Lower leg skin (tissue), 3 donors: ENCODE results near the gene SLC35E3.

Experiments used
- POLR2A ChIP-seq, 2 donors: fragments of 450-650 bp; IDR thresholded peaks; one replicate each; pipeline ENCODE4 v1.6.1; 2016 to 2017; ENCODE audit warnings: antibody characterized with exemption in 2 of 2, mild to moderate bottlenecking in 1 of 2, moderate library complexity in 1 of 2
- TF ChIP-seq, protein P1 (sequence below), 3 donors: fragments of 450-650 bp; IDR thresholded peaks; one replicate each; pipeline ENCODE4 v1.5.1; 2016; ENCODE audit warnings: antibody characterized with exemption in 3 of 3, mild to moderate bottlenecking in 3 of 3, moderate library complexity in 2 of 3

DNA sequence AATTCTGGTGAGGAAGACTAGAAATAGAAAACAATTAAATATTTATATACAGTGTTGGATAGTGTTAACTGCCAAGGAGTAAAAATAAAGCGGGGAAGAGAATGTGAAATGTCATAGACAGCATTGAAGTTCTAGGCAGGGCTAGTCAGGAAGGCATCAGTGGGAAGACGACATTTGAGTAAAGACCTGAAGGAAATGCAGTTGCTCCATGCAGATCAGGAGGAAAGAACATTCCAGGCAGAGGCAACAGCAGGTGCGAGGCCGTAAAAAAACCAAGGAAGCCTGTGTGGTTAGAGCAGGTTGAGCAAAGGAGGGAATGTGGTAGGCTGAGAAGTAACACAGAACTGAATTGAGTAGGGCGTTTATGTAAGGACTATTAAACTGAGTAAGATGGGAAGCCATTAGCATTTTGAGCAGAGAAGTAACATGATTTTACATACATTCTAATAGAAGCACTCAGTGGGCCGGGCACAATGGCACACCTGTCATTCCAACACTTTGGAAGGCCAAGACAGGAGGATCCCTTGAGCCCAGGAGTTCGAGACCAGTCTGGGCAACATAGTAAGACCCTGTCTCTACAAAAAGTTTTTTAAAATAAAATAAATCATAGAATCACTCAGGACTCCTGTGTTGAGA, 14.9 kb downstream of the SLC35E3 start:
- TF ChIP-seq, protein P1, sequence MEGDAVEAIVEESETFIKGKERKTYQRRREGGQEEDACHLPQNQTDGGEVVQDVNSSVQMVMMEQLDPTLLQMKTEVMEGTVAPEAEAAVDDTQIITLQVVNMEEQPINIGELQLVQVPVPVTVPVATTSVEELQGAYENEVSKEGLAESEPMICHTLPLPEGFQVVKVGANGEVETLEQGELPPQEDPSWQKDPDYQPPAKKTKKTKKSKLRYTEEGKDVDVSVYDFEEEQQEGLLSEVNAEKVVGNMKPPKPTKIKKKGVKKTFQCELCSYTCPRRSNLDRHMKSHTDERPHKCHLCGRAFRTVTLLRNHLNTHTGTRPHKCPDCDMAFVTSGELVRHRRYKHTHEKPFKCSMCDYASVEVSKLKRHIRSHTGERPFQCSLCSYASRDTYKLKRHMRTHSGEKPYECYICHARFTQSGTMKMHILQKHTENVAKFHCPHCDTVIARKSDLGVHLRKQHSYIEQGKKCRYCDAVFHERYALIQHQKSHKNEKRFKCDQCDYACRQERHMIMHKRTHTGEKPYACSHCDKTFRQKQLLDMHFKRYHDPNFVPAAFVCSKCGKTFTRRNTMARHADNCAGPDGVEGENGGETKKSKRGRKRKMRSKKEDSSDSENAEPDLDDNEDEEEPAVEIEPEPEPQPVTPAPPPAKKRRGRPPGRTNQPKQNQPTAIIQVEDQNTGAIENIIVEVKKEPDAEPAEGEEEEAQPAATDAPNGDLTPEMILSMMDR (IDR thresholded peaks at IDR 0.05): no peak
- no peak for TF ChIP-seq POLR2A (IDR thresholded peaks at IDR 0.05)
